ENCODE measurements around the gene L3MBTL4.
"Not testable (repeated sequence)": the region's sequence is repeated elsewhere in the genome, so short reads cannot be mapped to it uniquely, and the experiment has no call there.

L3MBTL4 gene

GRCh38 chr18:6056171-6056910 is 358.4 kb downstream of the L3MBTL4 start:
- Histone ChIP-seq H3K36me3 (ENCODE audit: insufficient read depth, low read length) (no peaks in the 10 kb centered on the region), H3K27me3 (ENCODE audit: insufficient read depth, low read length) (no peaks in the 10 kb centered on the region), H3K4me3 (ENCODE audit: low read length) (peak overlapping the region; percentile 36), H2AFZ (ENCODE audit: low read depth, low read length) (peak overlapping the region; percentile 64), H3K4me1 (ENCODE audit: insufficient read depth, low read length) (peaks cover 46% of the 10 kb centered on the region), H3K9me3 (ENCODE audit: low read length) (no peaks in the 10 kb centered on the region)

DNA sequence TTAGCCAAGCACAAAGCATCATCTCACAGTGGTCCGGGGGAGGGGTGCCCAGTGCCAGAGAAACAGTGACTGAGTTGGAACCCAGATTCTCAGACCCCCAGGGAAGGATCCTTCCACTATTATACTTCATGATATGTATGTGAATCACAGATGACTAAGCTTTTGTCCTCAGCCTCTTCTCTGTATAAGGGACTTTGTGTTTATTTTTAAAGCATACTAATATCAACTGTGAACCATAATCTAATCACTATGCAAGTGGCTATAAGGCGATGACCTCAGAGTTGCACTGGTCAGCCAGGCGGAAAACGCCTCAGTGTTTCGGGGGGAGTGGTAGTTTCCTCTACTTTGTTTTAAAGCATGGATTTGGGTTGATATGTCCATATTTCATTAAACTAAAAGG is 359.0 kb downstream of the L3MBTL4 start:
- Histone ChIP-seq H2AFZ (ENCODE audit: low read depth, low read length) (peak overlapping the region; percentile 64), H3K9me3 (ENCODE audit: low read length) (no peaks in the 10 kb centered on the region), H3K4me1 (ENCODE audit: insufficient read depth, low read length) (peaks cover 46% of the 10 kb centered on the region), H3K4me3 (ENCODE audit: low read length) (peak overlapping the region; percentile 36), H3K27me3 (ENCODE audit: insufficient read depth, low read length) (no peaks in the 10 kb centered on the region), H3K36me3 (ENCODE audit: insufficient read depth, low read length) (no peaks in the 10 kb centered on the region)

GRCh38 chr18:6054256-6054842 is 360.4 kb downstream of the L3MBTL4 start:
- no peaks in the 10 kb centered on the region for H3K27me3 ChIP-seq (ENCODE audit: insufficient read depth, low read length)

DNA sequence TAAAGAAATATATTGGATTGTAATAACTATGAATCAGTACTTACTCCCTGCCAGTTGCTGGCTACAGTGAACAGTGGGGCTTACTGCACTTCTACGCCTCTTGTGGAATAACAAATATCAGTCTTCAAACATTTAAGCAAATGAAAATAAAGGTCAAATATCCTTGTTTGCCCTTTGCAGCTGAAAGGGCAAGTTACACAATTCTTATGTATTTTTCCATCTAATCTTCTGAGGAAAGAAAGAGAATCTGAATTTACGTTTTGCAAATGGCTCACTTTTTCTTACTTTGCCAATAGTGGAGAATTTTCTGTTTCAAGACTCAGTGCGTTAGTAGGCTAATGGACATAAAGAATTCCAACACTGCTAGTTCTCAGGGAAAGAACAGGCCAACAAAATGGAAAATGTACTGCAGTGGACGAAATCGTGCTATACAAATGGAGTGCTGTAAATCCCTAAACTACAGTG is 362.2 kb downstream of the L3MBTL4 start:
- Histone ChIP-seq H3K4me1 (ENCODE audit: insufficient read depth, low read length) (peaks cover 29% of the 10 kb centered on the region), H3K36me3 (ENCODE audit: insufficient read depth, low read length) (no peaks in the 10 kb centered on the region), H2AFZ (ENCODE audit: low read depth, low read length) (no peak overlapping the region), H3K9me3 (ENCODE audit: low read length) (no peaks in the 10 kb centered on the region), H3K4me3 (ENCODE audit: low read length) (no peak overlapping the region), H3K27me3 (ENCODE audit: insufficient read depth, low read length) (no peaks in the 10 kb centered on the region)

More at GRCh38 chr18:6054256-6054842, 360.4 kb downstream of the L3MBTL4 start:
- Histone ChIP-seq H3K4me1 (ENCODE audit: insufficient read depth, low read length) (peaks cover 46% of the 10 kb centered on the region), H3K9me3 (ENCODE audit: low read length) (no peaks in the 10 kb centered on the region), H3K4me3 (ENCODE audit: low read length) (no peak overlapping the region), H2AFZ (ENCODE audit: low read depth, low read length) (no peak overlapping the region), H3K36me3 (ENCODE audit: insufficient read depth, low read length) (no peaks in the 10 kb centered on the region)

GRCh38 chr18:6047596-6047995 is 367.1 kb downstream of the L3MBTL4 start:
- not testable (repeated sequence) for H3K9me3 ChIP-seq (ENCODE audit: low read length); H3K4me3 ChIP-seq (ENCODE audit: low read length); H3K4me1 ChIP-seq (ENCODE audit: insufficient read depth, low read length); H2AFZ ChIP-seq (ENCODE audit: low read depth, low read length); H3K27me3 ChIP-seq (ENCODE audit: insufficient read depth, low read length); H3K36me3 ChIP-seq (ENCODE audit: insufficient read depth, low read length)

DNA sequence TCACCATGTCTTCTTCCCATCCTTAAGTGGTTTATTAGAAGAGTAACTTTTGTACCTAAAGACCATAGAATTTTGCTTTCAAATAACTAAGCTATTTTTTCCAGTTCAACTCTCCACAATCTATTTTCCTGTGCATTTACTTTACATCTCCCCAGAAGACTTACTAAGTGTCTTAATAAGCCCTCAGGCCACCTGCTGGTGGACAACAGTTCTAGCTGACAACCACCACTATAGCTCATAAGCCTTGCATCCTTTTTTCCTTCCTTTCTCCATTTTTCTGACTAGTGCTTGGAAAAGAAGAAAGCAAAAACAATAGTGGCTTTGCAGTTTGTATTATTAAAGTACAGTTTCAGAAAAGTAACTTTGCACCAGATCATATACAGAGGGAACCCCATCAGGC is 369.9 kb downstream of the L3MBTL4 start:
- Histone ChIP-seq H3K27me3 (ENCODE audit: insufficient read depth, low read length) (no peaks in the 10 kb centered on the region), H3K9me3 (ENCODE audit: low read length) (no peaks in the 10 kb centered on the region), H2AFZ (ENCODE audit: low read depth, low read length) (no peak overlapping the region), H3K4me3 (ENCODE audit: low read length) (no peak overlapping the region), H3K4me1 (ENCODE audit: insufficient read depth, low read length) (no peaks in the 10 kb centered on the region), H3K36me3 (ENCODE audit: insufficient read depth, low read length) (no peaks in the 10 kb centered on the region)

- Histone ChIP-seq H3K4me3 (ENCODE audit: low read length) (no peak overlapping the region), H3K9me3 (ENCODE audit: low read length) (no peaks in the 10 kb centered on the region), H3K27me3 (ENCODE audit: insufficient read depth, low read length) (no peaks in the 10 kb centered on the region), H2AFZ (ENCODE audit: low read depth, low read length) (no peak overlapping the region), H3K36me3 (ENCODE audit: insufficient read depth, low read length) (no peaks in the 10 kb centered on the region), H3K4me1 (ENCODE audit: insufficient read depth, low read length) (no peaks in the 10 kb centered on the region)
These were observed 370.4 kb downstream of the L3MBTL4 start for GRCh38 chr18:6044319-6044718.

GRCh38 chr18:6039055-6039454 is 375.7 kb downstream of the L3MBTL4 start:
- H3K4me3 ChIP-seq (ENCODE audit: low read length), result no peak overlapping the region
- peaks cover 2% of the 10 kb centered on the region for H3K4me1 ChIP-seq (ENCODE audit: insufficient read depth, low read length)
- H3K36me3 ChIP-seq (ENCODE audit: insufficient read depth, low read length), result no peaks in the 10 kb centered on the region
- no peak overlapping the region for H2AFZ ChIP-seq (ENCODE audit: low read depth, low read length)
- no peaks in the 10 kb centered on the region for H3K9me3 ChIP-seq (ENCODE audit: low read length)
- no peaks in the 10 kb centered on the region for H3K27me3 ChIP-seq (ENCODE audit: insufficient read depth, low read length)

DNA sequence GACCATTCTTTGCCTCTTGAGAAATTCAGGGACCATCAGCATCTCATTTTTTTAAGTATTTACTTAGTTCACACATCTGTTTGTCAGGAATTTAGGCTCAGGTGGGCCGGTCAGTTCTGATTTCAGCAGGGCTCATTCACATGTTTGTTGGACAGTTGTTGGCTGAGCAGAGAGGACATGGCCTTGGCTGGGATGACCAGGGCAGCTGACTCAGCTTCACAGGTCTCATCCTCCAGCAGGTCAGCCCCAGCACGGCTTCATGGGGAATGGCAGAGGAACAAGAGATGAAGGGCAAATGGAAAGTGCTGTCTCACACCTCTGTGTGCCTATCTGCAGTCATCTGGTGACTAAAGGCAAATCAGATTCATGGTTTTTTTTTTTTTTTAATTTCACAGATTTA is 383.3 kb downstream of the L3MBTL4 start:
- no peak overlapping the region for H2AFZ ChIP-seq (ENCODE audit: low read depth, low read length)
- no peak overlapping the region for H3K4me3 ChIP-seq (ENCODE audit: low read length)
- no peaks in the 10 kb centered on the region for H3K9me3 ChIP-seq (ENCODE audit: low read length)
- no peaks in the 10 kb centered on the region for H3K27me3 ChIP-seq (ENCODE audit: insufficient read depth, low read length)
- H3K36me3 ChIP-seq (ENCODE audit: insufficient read depth, low read length), result no peaks in the 10 kb centered on the region
- H3K4me1 ChIP-seq (ENCODE audit: insufficient read depth, low read length), result no peaks in the 10 kb centered on the region

- Histone ChIP-seq H3K9me3 (ENCODE audit: low read length) (no peaks in the 10 kb centered on the region), H2AFZ (ENCODE audit: low read depth, low read length) (no peak overlapping the region), H3K4me1 (ENCODE audit: insufficient read depth, low read length) (no peaks in the 10 kb centered on the region), H3K36me3 (ENCODE audit: insufficient read depth, low read length) (no peaks in the 10 kb centered on the region), H3K27me3 (ENCODE audit: insufficient read depth, low read length) (no peaks in the 10 kb centered on the region), H3K4me3 (ENCODE audit: low read length) (no peak overlapping the region)
These were observed 383.7 kb downstream of the L3MBTL4 start for GRCh38 chr18:6031002-6031401.

DNA sequence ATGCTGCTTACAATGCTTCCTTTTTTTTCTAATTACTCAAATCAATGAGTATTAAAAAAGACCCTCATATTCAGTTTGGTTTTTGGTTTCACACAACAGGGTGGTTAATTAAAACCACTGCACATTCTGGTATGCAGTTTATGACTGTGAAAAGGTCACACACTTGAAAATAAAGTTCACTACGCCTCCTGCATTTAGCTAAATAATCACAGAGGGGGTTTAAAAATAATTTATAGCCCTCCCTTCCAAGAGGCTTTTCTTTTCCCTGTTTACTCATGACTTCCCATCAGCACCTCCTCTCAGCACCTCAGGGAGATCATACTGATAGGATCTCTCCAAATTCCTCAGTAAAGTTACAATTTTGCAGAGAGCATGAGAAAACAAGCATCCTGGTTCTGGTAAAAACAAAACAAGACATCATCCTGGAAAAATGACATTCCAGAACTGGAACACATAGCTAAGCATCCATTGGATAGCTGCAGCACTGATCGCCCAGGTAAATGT is 389.9 kb downstream of the L3MBTL4 start:
- Histone ChIP-seq H3K27me3 (ENCODE audit: insufficient read depth, low read length) (no peaks in the 10 kb centered on the region), H3K4me3 (ENCODE audit: low read length) (no peak overlapping the region), H3K9me3 (ENCODE audit: low read length) (no peaks in the 10 kb centered on the region), H2AFZ (ENCODE audit: low read depth, low read length) (no peak overlapping the region), H3K4me1 (ENCODE audit: insufficient read depth, low read length) (peaks cover 19% of the 10 kb centered on the region), H3K36me3 (ENCODE audit: insufficient read depth, low read length) (no peaks in the 10 kb centered on the region)

DNA sequence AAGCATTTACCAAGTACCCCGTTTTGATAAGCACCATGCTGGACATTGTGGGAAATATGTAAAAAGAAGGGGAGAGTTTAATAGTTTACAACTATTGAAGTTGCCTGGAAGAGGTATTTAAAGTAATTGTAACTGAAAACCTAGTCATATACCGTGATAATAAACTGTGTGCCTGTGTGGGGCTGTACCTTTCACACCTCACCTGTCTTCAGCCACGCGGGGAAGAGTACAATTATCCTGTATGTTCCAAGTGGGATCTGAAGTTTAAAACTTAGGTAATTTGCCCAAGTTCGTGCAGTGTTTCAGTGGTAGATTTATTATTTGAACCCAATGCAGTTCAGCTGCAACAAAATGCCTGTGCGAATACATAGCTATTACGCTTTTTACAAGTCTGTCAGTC is 391.2 kb downstream of the L3MBTL4 start:
- H3K36me3 ChIP-seq (ENCODE audit: insufficient read depth, low read length), result no peaks in the 10 kb centered on the region
- H3K4me1 ChIP-seq (ENCODE audit: insufficient read depth, low read length), result peaks cover 19% of the 10 kb centered on the region
- no peaks in the 10 kb centered on the region for H3K9me3 ChIP-seq (ENCODE audit: low read length)
- H3K27me3 ChIP-seq (ENCODE audit: insufficient read depth, low read length), result no peaks in the 10 kb centered on the region
- no peak overlapping the region for H3K4me3 ChIP-seq (ENCODE audit: low read length)
- no peak overlapping the region for H2AFZ ChIP-seq (ENCODE audit: low read depth, low read length)

DNA sequence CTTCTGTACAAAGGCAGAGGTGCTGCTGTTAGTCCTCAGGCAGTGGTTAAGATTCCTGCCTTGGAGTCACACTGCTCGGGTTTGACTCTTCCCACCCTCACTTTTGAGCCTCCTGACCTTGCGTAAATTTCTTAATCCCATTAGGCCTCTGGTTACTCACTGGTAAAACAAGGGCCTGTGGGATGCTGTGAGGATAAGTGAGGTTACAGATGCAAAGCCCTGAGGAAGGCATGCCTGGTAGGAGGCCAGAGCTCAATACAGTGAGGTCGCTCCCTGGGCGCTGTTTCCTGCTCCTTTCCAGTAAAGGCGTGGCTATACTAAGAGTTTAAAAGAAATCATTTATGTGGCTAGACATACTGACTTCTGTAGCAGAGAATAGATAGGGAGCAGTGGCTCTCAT is 391.9 kb downstream of the L3MBTL4 start:
- Histone ChIP-seq H3K27me3 (ENCODE audit: insufficient read depth, low read length) (no peaks in the 10 kb centered on the region), H3K4me1 (ENCODE audit: insufficient read depth, low read length) (peaks cover 19% of the 10 kb centered on the region), H2AFZ (ENCODE audit: low read depth, low read length) (no peak overlapping the region)

More for the DNA sequence above, 391.9 kb downstream of the L3MBTL4 start:
- no peaks in the 10 kb centered on the region for H3K36me3 ChIP-seq (ENCODE audit: insufficient read depth, low read length)
- H3K4me3 ChIP-seq (ENCODE audit: low read length), result no peak overlapping the region
- no peaks in the 10 kb centered on the region for H3K9me3 ChIP-seq (ENCODE audit: low read length)

All from neuron (in vitro differentiated cells).